ENCODE data around the gene CHRNB1.

DNA sequence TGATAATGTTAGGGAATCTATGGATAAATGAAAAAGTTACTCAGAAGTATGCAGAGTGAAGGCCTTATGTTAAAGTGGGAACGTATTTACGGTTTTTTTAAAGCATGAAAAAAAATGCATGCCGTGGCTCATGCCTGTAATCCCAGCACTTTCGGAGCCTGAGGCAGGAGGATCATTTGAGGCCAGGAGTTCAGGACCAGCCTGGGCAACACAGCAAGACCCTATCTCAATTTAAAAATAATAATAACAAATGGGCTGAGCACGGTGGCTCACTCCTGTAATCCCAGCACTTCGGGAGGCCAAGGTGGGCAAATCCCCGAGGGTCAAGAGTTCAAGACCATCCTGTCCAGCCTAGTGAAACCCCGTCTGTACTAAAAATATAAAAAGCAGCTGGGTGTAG, 45.3 kb downstream of the CHRNB1 start:
- TF ChIP-seq CTCF (IDR thresholded peaks at IDR 0.05) (no peak), POLR2A (IDR thresholded peaks at IDR 0.05) (no peak), POLR2AphosphoS5 (IDR thresholded peaks at IDR 0.05) (no peak)
